HepG2 (cell line): ENCODE measurements around the gene ADAMTS4. TPM values are rescaled to one million over a fixed set of nuclear protein-coding genes. Genes with fewer than 3 reads are reported as not detected.

Experiments
- ATAC-seq: fragments of 200-7000 bp; cut with Tn5 transposase; 3 replicates; pipeline ENCODE4 v1.9.1; 2020; ENCODE audit warnings: mild to moderate bottlenecking, moderate library complexity
- BruUV-seq: library from RNA; stranded (reverse); fragments of 400-500 nt; replicated peaks from 2 replicates; lab custom pipeline; 2021; lab: Mats Ljungman, UMichigan
- CTCF ChIA-PET: fragments of 300-600 bp; formaldehyde crosslinking; extraction: SDS; loops from one replicate; lab custom pipeline; 2021; ENCODE audit warnings: low total read pairs, inconsistent platforms, low intra/inter-chr PET ratio; lab: Yijun Ruan, JAX
- POLR2A ChIA-PET: fragments of 350-600 bp; sonication (Branson Sonifier 250); formaldehyde crosslinking; loops from one replicate; lab custom pipeline; 2020; ENCODE audit warnings: antibody characterized with exemption, inconsistent platforms; lab: Yijun Ruan, JAX
- DNase-seq: peaks from one replicate; pipeline ENCODE4 v3.0.0-alpha.2; 2015; ENCODE audit warnings: low spot score
- FAIRE-seq: peaks from 3 replicates; lab custom pipeline; 2011; peaks lifted over from hg19 to GRCh38; lab: Jason Lieb, UNC
- H2AFZ ChIP-seq: one replicate; pipeline ENCODE4 v1.6.1; 2011; ENCODE audit warnings: low read length, inconsistent platforms
- H3K27ac ChIP-seq: fragments of 300-600 bp; 3 replicates; pipeline ENCODE4 v1.8.0; 2011; ENCODE audit warnings: mixed run types, mild to moderate bottlenecking, mixed read lengths, low read length, inconsistent platforms; ENCODE audit not compliant: insufficient read depth; ENCODE audit errors: extremely low read length
- H3K27me3 ChIP-seq, 2 experiments: fragments of 200-600 bp in 1 of 2; 2 replicates in 1 of 2; 3 replicates in 1 of 2; pipeline versions ENCODE4 v1.6.0 to v1.8.0; 2011; ENCODE audit warnings: low read length in 2 of 2, mild to moderate bottlenecking in 2 of 2, moderate library complexity in 2 of 2, inconsistent platforms in 1 of 2; ENCODE audit not compliant: insufficient read depth in 2 of 2, control insufficient read depth in 1 of 2
- H3K36me3 ChIP-seq, 2 experiments: fragments of 200-600 bp in 1 of 2; replicated peaks in 1 of 2; 2 replicates in 1 of 2; 3 replicates in 1 of 2; pipeline versions ENCODE4 v1.5.1 to v1.8.0; 2011; ENCODE audit warnings: low read length in 2 of 2, inconsistent platforms in 1 of 2; ENCODE audit not compliant: insufficient read depth in 2 of 2, control insufficient read depth in 1 of 2
- H3K4me1 ChIP-seq: 2 replicates; pipeline ENCODE4 v1.5.1; 2012; ENCODE audit warnings: low read length, inconsistent platforms; ENCODE audit not compliant: insufficient read depth
- H3K4me2 ChIP-seq: 2 replicates; pipeline ENCODE4 v1.6.0; 2011; ENCODE audit warnings: low read depth, low read length, inconsistent platforms
- H3K4me3 ChIP-seq, 3 experiments: fragments of 200-600 bp in 1 of 3; sonication (generic), shearing (Covaris generic) in 1 of 3; replicated peaks in 1 of 3; 2 replicates each; pipeline ENCODE4 v1.5.1; 2011 to 2016; ENCODE audit warnings: low read length in 3 of 3, inconsistent platforms in 2 of 3, low read depth in 2 of 3, mild to moderate bottlenecking in 2 of 3, control low read depth in 1 of 3, mixed read lengths in 1 of 3; ENCODE audit not compliant: insufficient read depth in 1 of 3
- H3K79me2 ChIP-seq: one replicate; pipeline ENCODE4 v1.6.1; 2011; ENCODE audit warnings: low read length, inconsistent platforms; ENCODE audit not compliant: insufficient read depth
- H3K9ac ChIP-seq: 2 replicates; pipeline ENCODE4 v1.6.0; 2011; ENCODE audit warnings: mild to moderate bottlenecking, low read depth, low read length, inconsistent platforms; ENCODE audit not compliant: insufficient read depth
- H3K9me3 ChIP-seq: 2 replicates; pipeline ENCODE4 v1.5.1; 2012; ENCODE audit warnings: mild to moderate bottlenecking, low read length
- H4K20me1 ChIP-seq: 2 replicates; pipeline ENCODE4 v1.6.0; 2011; ENCODE audit warnings: inconsistent platforms, mild to moderate bottlenecking, low read length, moderate library complexity; ENCODE audit not compliant: insufficient read depth
- ATRX ChIP-seq: sonication (generic); formaldehyde crosslinking; IDR thresholded peaks from 2 replicates; pipeline ENCODE4 v1.4.0; 2020; ENCODE audit warnings: missing genetic modification reagents, borderline replicate concordance
- GPN1 ChIP-seq: sonication (generic); formaldehyde crosslinking; IDR thresholded peaks from 2 replicates; pipeline ENCODE4 v1.5.1; 2020; ENCODE audit warnings: missing genetic modification reagents, borderline replicate concordance
- JUND ChIP-seq: sonication (generic); formaldehyde crosslinking; IDR thresholded peaks from 2 replicates; pipeline ENCODE4 v1.8.0; 2022; ENCODE audit warnings: mild to moderate bottlenecking, missing genetic modification reagents
- PRPF4 ChIP-seq: fragments of 200-400 bp; formaldehyde crosslinking; IDR thresholded peaks from 2 replicates; pipeline ENCODE4 v1.6.1; 2016; ENCODE audit warnings: low read length, low read depth; ENCODE audit not compliant: poor library complexity, severe bottlenecking
- RAD21 ChIP-seq: fragments of 450-650 bp; formaldehyde crosslinking; IDR thresholded peaks from 2 replicates; pipeline ENCODE4 v1.5.0; 2020; ENCODE audit warnings: mild to moderate bottlenecking
- SALL2 ChIP-seq: sonication (generic); formaldehyde crosslinking; IDR thresholded peaks from 2 replicates; pipeline ENCODE4 v1.8.1; 2023; ENCODE audit warnings: mild to moderate bottlenecking, missing genetic modification reagents, inconsistent platforms
- ZBTB42 ChIP-seq: sonication (generic); formaldehyde crosslinking; IDR thresholded peaks from 2 replicates; pipeline ENCODE4 v1.5.0; 2020; ENCODE audit warnings: mild to moderate bottlenecking, missing genetic modification reagents
- ZNF446 ChIP-seq: sonication (generic); formaldehyde crosslinking; IDR thresholded peaks from 2 replicates; pipeline ENCODE4 v1.5.0; 2020; ENCODE audit warnings: mild to moderate bottlenecking, missing genetic modification reagents
- ZNF496 ChIP-seq: sonication (generic); formaldehyde crosslinking; IDR thresholded peaks from 2 replicates; pipeline ENCODE4 v1.8.1; 2023; ENCODE audit warnings: mild to moderate bottlenecking, moderate library complexity, missing genetic modification reagents; ENCODE audit not compliant: insufficient replicate concordance
- WGBS: methylation state at CpG from one replicate; pipeline ENCODE4 v1.1.6; 2017; ENCODE audit warnings: low lambda C conversion rate; 5-methylcytosine and 5-hydroxymethylcytosine counted together
- in situ Hi-C: cut with HindIII; loops from 2 replicates; pipeline ENCODE4 v1.10.0; 2017; ENCODE audit warnings: low pct_unique_long_range_greater_than_20kb; ENCODE audit not compliant: extremely low pct_ligation_motif_present
- intact Hi-C: fragments of 100-400 bp; cut with micrococcal nuclease; formaldehyde crosslinking; loops from one replicate; pipeline ENCODE4 v1.10.0; 2022; ENCODE audit not compliant: unreplicated experiment
- polyA plus RNA-seq, 8 experiments: library from polyadenylated mRNA; depleted of rRNA in 3 of 8; stranded (reverse) in 7 of 8; unstranded in 1 of 8; fragments of >200 nt; fragmentation: Illumina TruSeq in 4 of 8; extraction: Trizol in 4 of 8; gene quantifications; 2 replicates each; pipeline versions ENCODE4 v1.2.1 to v1.2.3, GENCODE V29; 2011 to 2016; ENCODE audit warnings: low read depth in 4 of 8, missing spikeins in 1 of 8, mixed read lengths in 1 of 8; ENCODE audit not compliant: insufficient read depth in 1 of 8
- total RNA-seq, 5 experiments: library from RNA; depleted of rRNA; stranded (reverse); fragments of >200 nt; fragmentation: Illumina TruSeq; extraction: Trizol; gene quantifications; 2 replicates each; pipeline ENCODE4 v1.2.3, GENCODE V29; 2016; ENCODE audit warnings: low read depth in 1 of 5

The ADAMTS4 gene
- total and polyA plus RNA-seq, 2 of the 13 experiments (the other 11 are each of a cell fraction or from before 2014, with no cell fraction given): 0.51 to 1.7 TPM

DNA sequence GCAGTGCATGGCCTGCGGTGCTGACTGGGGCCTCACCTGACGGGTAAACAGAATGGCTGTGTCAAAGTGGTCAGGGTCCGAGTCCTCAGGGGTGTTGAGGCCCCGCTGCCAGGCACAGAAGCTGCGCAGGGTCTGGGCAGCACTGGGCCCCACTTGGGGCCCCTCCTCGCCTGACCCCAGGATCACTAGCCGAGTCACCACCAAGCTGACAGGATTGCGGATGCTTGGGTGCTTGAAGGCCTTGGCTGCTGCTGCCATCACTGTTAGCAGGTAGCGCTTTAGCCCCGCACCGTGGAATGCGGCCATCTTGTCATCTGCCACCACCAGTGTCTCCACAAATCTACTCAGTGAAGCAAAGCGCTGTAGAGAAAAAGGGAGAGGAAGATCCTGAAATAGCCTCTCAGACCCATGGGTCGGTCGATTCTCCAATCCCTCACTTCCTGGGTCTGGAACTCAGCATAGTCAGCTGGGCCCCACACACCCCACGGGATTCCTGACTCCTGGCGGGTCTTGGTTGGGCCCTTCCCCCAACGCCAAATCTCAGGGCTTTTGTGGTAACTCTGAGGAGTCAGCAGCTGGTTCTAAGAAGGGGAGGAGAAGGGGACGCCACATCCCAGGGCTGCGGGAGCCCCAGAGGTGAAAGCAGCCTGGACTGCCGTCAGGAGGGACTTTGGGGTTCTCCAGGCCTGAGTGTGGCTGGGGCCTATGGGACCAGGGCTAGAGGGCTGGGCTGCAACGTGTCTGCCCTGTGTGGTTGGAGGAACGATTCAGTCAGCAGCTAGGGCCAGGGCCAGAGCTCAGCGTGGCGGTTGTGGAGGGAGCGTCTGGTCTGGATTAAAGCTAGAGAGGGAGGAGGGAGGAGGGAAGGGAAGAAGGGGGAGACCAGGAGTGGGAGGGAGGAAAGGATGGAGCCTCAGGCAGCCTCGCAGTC, 2.1 kb downstream of the ADAMTS4 start:
- POLR2A ChIA-PET: interaction anchor here (3.5 kb wide), 1 partner anchor 27 kb away, joined by 44 read pairs; the partner anchor contains the start of genes APOA2 and TOMM40L
- DNase-seq (no peak), FAIRE-seq (no peak), ATAC-seq (no peak)
- CTCF ChIA-PET: no interaction called here
- Histone ChIP-seq H3K4me3 (no peak overlapping the region), H3K9ac (no peak overlapping the region), H3K79me2 (no peaks in the 10 kb centered on the region), H4K20me1 (no peaks in the 10 kb centered on the region), H3K4me2 (peak overlapping the region; percentile 98), H3K36me3 (no peaks in the 10 kb centered on the region; a peak in 1 of 5 replicates), H2AFZ (no peak overlapping the region), H3K27ac (no peak overlapping the region), H3K27me3 (no peaks in the 10 kb centered on the region), H3K4me1 (peaks cover 70% of the 10 kb centered on the region), H3K9me3 (no peaks in the 10 kb centered on the region)
- BruUV-seq: no TSS peak
- 75% methylated on average over 17 of the region's 27 CpGs for WGBS
- intact Hi-C loops: no loop called here
- no peak for TF ChIP-seq PRPF4
- no peak for TF ChIP-seq GPN1
- TF ChIP-seq RAD21 (CRISPR knock-in tag): no peak
- no peak for TF ChIP-seq ATRX
- TF ChIP-seq ZBTB42 (CRISPR knock-in tag): no peak
- TF ChIP-seq SALL2 (CRISPR knock-in tag): no peak
- no peak for TF ChIP-seq ZNF446 (CRISPR knock-in tag)
- no peak for TF ChIP-seq JUND (CRISPR knock-in tag)
- no peak for TF ChIP-seq ZNF496 (CRISPR knock-in tag)
- in situ Hi-C loops: loop anchor here (5.0 kb wide), 1 partner anchor 186 kb away; no protein-coding TSS in a partner anchor
